Measurements from ENCODE around the gene IFT52. TPM values are rescaled to one million over a fixed set of nuclear protein-coding genes. Genes with fewer than 3 reads are reported as not detected.

IFT52 gene
- total and polyA plus RNA-seq, 11 donors = 4.2 to 15.5 (median 5.7) TPM

DNA sequence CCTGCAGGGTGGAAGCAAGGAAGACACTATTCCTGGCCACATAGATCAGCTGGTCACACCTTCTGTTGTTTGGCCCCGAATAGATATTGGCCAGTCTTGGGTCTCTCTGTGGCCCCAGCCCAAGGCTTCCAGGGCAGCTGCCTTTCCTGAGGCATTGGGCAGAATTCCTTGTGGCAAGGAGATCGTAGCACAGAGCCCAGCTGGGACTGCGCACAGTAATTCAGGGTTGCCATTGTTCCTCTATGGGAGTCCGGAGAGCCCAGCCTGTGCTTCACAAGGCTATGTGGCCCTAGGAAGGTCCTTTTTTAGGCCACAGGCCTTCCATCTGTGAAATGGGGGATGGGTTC, 25.0 kb upstream of the IFT52 start:
- no peaks in the 10 kb centered on the region for H3K27me3 ChIP-seq
- intact Hi-C loops (cut with DNase I) = no loop called here
- no peaks in the 10 kb centered on the region for H3K36me3 ChIP-seq
- no peak overlapping the region for H3K4me3 ChIP-seq
- no peak overlapping the region for H3K27ac ChIP-seq
- H3K9me3 ChIP-seq = no peaks in the 10 kb centered on the region
- no peak for TF ChIP-seq POLR2A (IDR thresholded peaks at IDR 0.05)
- TF ChIP-seq, protein P1, sequence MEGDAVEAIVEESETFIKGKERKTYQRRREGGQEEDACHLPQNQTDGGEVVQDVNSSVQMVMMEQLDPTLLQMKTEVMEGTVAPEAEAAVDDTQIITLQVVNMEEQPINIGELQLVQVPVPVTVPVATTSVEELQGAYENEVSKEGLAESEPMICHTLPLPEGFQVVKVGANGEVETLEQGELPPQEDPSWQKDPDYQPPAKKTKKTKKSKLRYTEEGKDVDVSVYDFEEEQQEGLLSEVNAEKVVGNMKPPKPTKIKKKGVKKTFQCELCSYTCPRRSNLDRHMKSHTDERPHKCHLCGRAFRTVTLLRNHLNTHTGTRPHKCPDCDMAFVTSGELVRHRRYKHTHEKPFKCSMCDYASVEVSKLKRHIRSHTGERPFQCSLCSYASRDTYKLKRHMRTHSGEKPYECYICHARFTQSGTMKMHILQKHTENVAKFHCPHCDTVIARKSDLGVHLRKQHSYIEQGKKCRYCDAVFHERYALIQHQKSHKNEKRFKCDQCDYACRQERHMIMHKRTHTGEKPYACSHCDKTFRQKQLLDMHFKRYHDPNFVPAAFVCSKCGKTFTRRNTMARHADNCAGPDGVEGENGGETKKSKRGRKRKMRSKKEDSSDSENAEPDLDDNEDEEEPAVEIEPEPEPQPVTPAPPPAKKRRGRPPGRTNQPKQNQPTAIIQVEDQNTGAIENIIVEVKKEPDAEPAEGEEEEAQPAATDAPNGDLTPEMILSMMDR (IDR thresholded peaks at IDR 0.05) = no peak
- ATAC-seq (no peak), DNase-seq (no peak)
- 79 to 94% (median 85%) methylated on average over 2 to 4 of the region's 4 CpGs for WGBS, 4 donors
- no peaks in the 10 kb centered on the region for H3K4me1 ChIP-seq

DNA sequence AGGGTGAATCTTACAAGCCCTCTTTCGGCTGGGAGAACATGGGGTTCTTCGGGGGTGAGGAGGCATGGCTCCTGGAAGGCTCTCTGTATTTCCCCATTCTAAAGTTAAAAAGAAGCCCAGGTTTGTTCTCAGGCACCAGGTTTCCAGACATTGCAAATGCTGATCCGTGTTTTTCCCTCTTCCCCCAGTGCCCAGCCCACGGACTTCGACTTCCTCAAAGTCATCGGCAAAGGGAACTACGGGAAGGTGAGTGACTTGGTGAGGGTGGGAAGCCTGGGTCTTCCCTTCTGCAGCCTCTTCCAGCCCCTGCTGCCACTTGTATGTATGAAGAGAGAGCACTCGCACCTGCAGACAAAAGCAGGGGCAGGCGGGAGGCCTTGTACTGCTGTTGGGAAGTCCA, 23.3 kb upstream of the IFT52 start:
- no peak for ATAC-seq
- Histone ChIP-seq H3K36me3 (no peaks in the 10 kb centered on the region), H3K4me1 (no peaks in the 10 kb centered on the region), H3K27ac (no peak overlapping the region), H3K9me3 (no peaks in the 10 kb centered on the region), H3K4me3 (no peak overlapping the region), H3K27me3 (no peaks in the 10 kb centered on the region)
- TF ChIP-seq, protein P1 (IDR thresholded peaks at IDR 0.05) = no peak
- no peak for TF ChIP-seq POLR2A (IDR thresholded peaks at IDR 0.05)
- 82 to 89% (median 87%) methylated on average over 9 of the region's 9 CpGs for WGBS, 4 donors
- intact Hi-C loops (cut with DNase I) = no loop called here
- no peak for DNase-seq

DNA sequence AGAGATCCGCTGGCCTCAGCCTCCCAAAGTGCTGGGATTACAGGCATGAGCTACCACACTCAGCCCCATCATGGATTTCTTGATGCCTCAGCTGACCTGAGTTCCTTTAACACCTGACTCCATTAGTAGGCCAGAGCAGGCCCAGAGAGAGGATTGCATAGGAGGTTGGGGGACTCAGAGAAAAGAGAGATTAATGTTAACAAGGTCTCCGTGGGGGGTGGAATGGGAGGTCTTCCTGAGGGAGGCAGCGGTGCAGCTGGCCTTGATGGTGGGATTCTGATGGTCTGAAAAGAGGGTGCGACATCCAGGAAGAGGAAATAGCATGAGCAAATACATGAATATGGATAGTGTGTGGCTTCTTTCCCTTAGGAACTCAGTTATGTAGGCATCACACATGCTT, 22.0 kb upstream of the IFT52 start:
- Histone ChIP-seq H3K36me3 (no peaks in the 10 kb centered on the region), H3K4me1 (no peaks in the 10 kb centered on the region), H3K9me3 (no peaks in the 10 kb centered on the region), H3K4me3 (no peak overlapping the region), H3K27me3 (no peaks in the 10 kb centered on the region), H3K27ac (no peak overlapping the region)
- WGBS, 4 donors = 86 to 91% (median 90%) methylated on average over 4 of the region's 4 CpGs
- ATAC-seq (no peak), DNase-seq (no peak)
- intact Hi-C loops (cut with DNase I) = no loop called here
- TF ChIP-seq POLR2A (IDR thresholded peaks at IDR 0.05) = no peak
- TF ChIP-seq, protein P1 (IDR thresholded peaks at IDR 0.05) = no peak

DNA sequence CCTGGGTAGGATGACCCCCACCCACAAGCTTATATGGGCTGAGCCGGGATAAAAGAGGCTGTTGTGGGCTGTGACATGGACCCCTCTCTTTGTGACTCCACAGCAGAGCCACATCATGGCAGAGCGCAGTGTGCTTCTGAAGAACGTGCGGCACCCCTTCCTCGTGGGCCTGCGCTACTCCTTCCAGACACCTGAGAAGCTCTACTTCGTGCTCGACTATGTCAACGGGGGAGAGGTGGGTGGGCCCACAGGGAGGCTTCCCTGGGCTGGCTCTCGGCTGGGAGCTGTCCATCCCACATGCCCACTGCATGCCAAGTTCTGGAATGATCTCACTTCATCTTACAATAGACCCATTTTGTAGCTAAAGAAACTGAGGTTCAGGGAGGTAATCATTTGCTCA, 21.5 kb upstream of the IFT52 start:
- ATAC-seq = no peak
- Histone ChIP-seq H3K27me3 (no peaks in the 10 kb centered on the region), H3K4me3 (no peak overlapping the region), H3K9me3 (no peaks in the 10 kb centered on the region), H3K27ac (no peak overlapping the region), H3K36me3 (no peaks in the 10 kb centered on the region), H3K4me1 (no peaks in the 10 kb centered on the region)
- TF ChIP-seq, protein P1 (IDR thresholded peaks at IDR 0.05) = no peak
- TF ChIP-seq POLR2A (IDR thresholded peaks at IDR 0.05) = no peak
- 88 to 98% (median 92%) methylated on average over 10 of the region's 10 CpGs for WGBS, 4 donors
- intact Hi-C loops (cut with DNase I) = no loop called here
- no peak for DNase-seq

Data from heart left ventricle (tissue), 16 donors.